IMR-90 (cell line): ENCODE measurements around the gene MAB21L1. TPM values are rescaled to one million over a fixed set of nuclear protein-coding genes. Genes with fewer than 3 reads are reported as not detected.
A peak's percentile ranks its signal among the peaks of the same experiment; 100 is the strongest.

Experiments used
- ATAC-seq: fragments of 200-7000 bp; cut with Tn5 transposase; 2 replicates; pipeline ENCODE4 v1.9.1; 2020; ENCODE audit warnings: low read depth, mild to moderate bottlenecking, moderate library complexity
- BruUV-seq: library from RNA; stranded (reverse); fragments of 400-500 nt; replicated peaks from 2 replicates; lab custom pipeline; 2021; lab: Mats Ljungman, UMichigan
- CTCF ChIA-PET: fragments of 300-600 bp; formaldehyde crosslinking; extraction: SDS; loops from one replicate; lab custom pipeline; 2021; ENCODE audit warnings: antibody characterized with exemption; lab: Yijun Ruan, JAX
- POLR2A ChIA-PET: fragments of 300-600 bp; sonication (Branson Sonifier 250); formaldehyde crosslinking; loops from one replicate; lab custom pipeline; 2022; ENCODE audit warnings: antibody characterized with exemption; ENCODE audit not compliant: unreplicated experiment; lab: Charles Lee
- DNase-seq: peaks from one replicate; pipeline ENCODE4 v3.0.0; 2013
- H2AFZ ChIP-seq: replicated peaks from 2 replicates; pipeline ENCODE3; 2013; ENCODE audit warnings: low read length, mild to moderate bottlenecking; ENCODE audit not compliant: poor library complexity
- H2AK5ac ChIP-seq: 2 replicates; pipeline ENCODE4 v1.6.1; 2013; ENCODE audit warnings: low read depth, low read length, inconsistent platforms
- H2AK9ac ChIP-seq: replicated peaks from 2 replicates; pipeline ENCODE3; 2013; ENCODE audit warnings: mild to moderate bottlenecking, low read depth, low read length, moderate library complexity; ENCODE audit not compliant: poor library complexity
- H2BK120ac ChIP-seq: 2 replicates; pipeline ENCODE4 v1.6.1; 2013; ENCODE audit warnings: low read depth, low read length, inconsistent platforms
- H2BK15ac ChIP-seq: 3 replicates; pipeline ENCODE4 v1.6.1; 2013; ENCODE audit warnings: low read depth, low read length, inconsistent platforms
- H2BK20ac ChIP-seq: 2 replicates; pipeline ENCODE4 v1.6.1; 2013; ENCODE audit warnings: low read depth, mild to moderate bottlenecking, inconsistent platforms, low read length, moderate library complexity
- H2BK5ac ChIP-seq: 2 replicates; pipeline ENCODE4 v1.6.1; 2013; ENCODE audit warnings: mild to moderate bottlenecking, low read depth, low read length, inconsistent platforms; ENCODE audit not compliant: poor library complexity, severe bottlenecking
- H3K14ac ChIP-seq: replicated peaks from 2 replicates; pipeline ENCODE4 v1.6.1; 2013; ENCODE audit warnings: low read depth, low read length, inconsistent platforms
- H3K18ac ChIP-seq: 2 replicates; pipeline ENCODE4 v1.6.1; 2013; ENCODE audit warnings: low read depth, low read length, control low read depth
- H3K23ac ChIP-seq: 2 replicates; pipeline ENCODE4 v1.6.1; 2013; ENCODE audit warnings: low read depth, low read length, inconsistent platforms
- H3K27ac ChIP-seq: 2 replicates; pipeline ENCODE4 v1.5.1; 2013; ENCODE audit warnings: mild to moderate bottlenecking, control low read depth, low read length; ENCODE audit not compliant: insufficient read depth
- H3K27me3 ChIP-seq: 2 replicates; pipeline ENCODE4 v1.6.1; 2013; ENCODE audit warnings: low read length; ENCODE audit not compliant: control insufficient read depth, insufficient read depth
- H3K36me3 ChIP-seq: 2 replicates; pipeline ENCODE4 v1.6.1; 2013; ENCODE audit warnings: low read length, mixed read lengths; ENCODE audit not compliant: control insufficient read depth, insufficient read depth
- H3K4ac ChIP-seq: 2 replicates; pipeline ENCODE4 v1.6.1; 2013; ENCODE audit warnings: low read depth, low read length, inconsistent platforms
- H3K4me1 ChIP-seq: 2 replicates; pipeline ENCODE4 v1.6.1; 2013; ENCODE audit warnings: low read length, mixed read lengths; ENCODE audit not compliant: control insufficient read depth, insufficient read depth
- H3K4me2 ChIP-seq: 2 replicates; pipeline ENCODE4 v1.6.1; 2013; ENCODE audit warnings: low read depth, mild to moderate bottlenecking, control low read depth, low read length, moderate library complexity
- H3K4me3 ChIP-seq: 2 replicates; pipeline ENCODE4 v1.5.1; 2013; ENCODE audit warnings: low read depth, mild to moderate bottlenecking, control low read depth, low read length, moderate library complexity; ENCODE audit not compliant: insufficient read depth
- H3K56ac ChIP-seq: 2 replicates; pipeline ENCODE4 v1.6.1; 2013; ENCODE audit warnings: low read length, inconsistent platforms; ENCODE audit not compliant: insufficient read depth; ENCODE audit errors: extremely low read depth
- H3K79me1 ChIP-seq, 2 experiments: 2 replicates each; pipeline ENCODE4 v1.6.1; 2013; ENCODE audit warnings: low read length in 2 of 2, inconsistent platforms in 1 of 2, low read depth in 1 of 2
- H3K9ac ChIP-seq: 2 replicates; pipeline ENCODE4 v1.6.1; 2013; ENCODE audit warnings: low read depth, low read length, control low read depth
- H3K9me1 ChIP-seq: 2 replicates; pipeline ENCODE4 v1.6.1; 2013; ENCODE audit warnings: low read length, inconsistent platforms; ENCODE audit not compliant: insufficient read depth
- H3K9me3 ChIP-seq: 2 replicates; pipeline ENCODE4 v1.6.1; 2013; ENCODE audit warnings: low read length; ENCODE audit not compliant: control insufficient read depth, insufficient read depth
- H4K20me1 ChIP-seq: 2 replicates; pipeline ENCODE4 v1.6.1; 2013; ENCODE audit warnings: low read length, inconsistent platforms; ENCODE audit not compliant: insufficient read depth
- H4K5ac ChIP-seq: 2 replicates; pipeline ENCODE4 v1.6.1; 2013; ENCODE audit warnings: mild to moderate bottlenecking, low read depth, low read length, control low read depth
- H4K8ac ChIP-seq, 2 experiments: 2 replicates each; pipeline ENCODE4 v1.6.1; 2013; ENCODE audit warnings: low read depth in 2 of 2, low read length in 2 of 2, control low read depth in 1 of 2, inconsistent platforms in 1 of 2
- H4K91ac ChIP-seq: 2 replicates; pipeline ENCODE4 v1.6.1; 2013; ENCODE audit warnings: low read depth, low read length, inconsistent platforms; ENCODE audit not compliant: insufficient read depth
- MAFK ChIP-seq: IDR thresholded peaks from 2 replicates; pipeline ENCODE4 v1.6.1; 2012; ENCODE audit warnings: low read depth, low read length, improper control_type of control experiment
- MXI1 ChIP-seq: IDR thresholded peaks from 2 replicates; pipeline ENCODE4 v1.6.1; 2012; ENCODE audit warnings: low read depth, mild to moderate bottlenecking, low read length, moderate library complexity, borderline replicate concordance
- RAD21 ChIP-seq: IDR thresholded peaks from 2 replicates; pipeline ENCODE4 v1.6.1; 2012; ENCODE audit warnings: low read length, improper control_type of control experiment
- SMC3 ChIP-seq: fragments of 150-350 bp; IDR thresholded peaks from 2 replicates; pipeline ENCODE4 v1.6.1; 2016; ENCODE audit warnings: low read depth, mild to moderate bottlenecking, antibody characterized with exemption, low read length, moderate library complexity
- whole genome bisulfite sequencing, 2 experiments: methylation state at CpG; one replicate each; pipeline versions ENCODE4 v1.1.5 to v1.1.7; 2013; ENCODE audit warnings: missing lambda C conversion rate in 2 of 2; ENCODE audit not compliant: insufficient read length in 1 of 2; ENCODE audit errors: extremely low coverage in 2 of 2; 5-methylcytosine and 5-hydroxymethylcytosine counted together
- dilution Hi-C: fragments of 300-500 bp; cut with HindIII; formaldehyde crosslinking; loops from one replicate; pipeline ENCODE4 v1.14.3; 2018; ENCODE audit warnings: low sequenced_read_pairs; ENCODE audit not compliant: unreplicated experiment
- in situ Hi-C: fragments of 300-500 bp; cut with MboI; formaldehyde crosslinking; loops from 3 replicates; pipeline ENCODE4 v1.14.3; 2019; ENCODE audit warnings: low sequenced_read_pairs, inconsistent platforms, mixed read lengths
- intact Hi-C: fragments of 100-400 bp; cut with micrococcal nuclease; formaldehyde crosslinking; loops from 2 replicates; pipeline ENCODE4 v1.10.0; 2022
- polyA plus RNA-seq, 3 experiments: library from polyadenylated mRNA; depleted of rRNA; stranded (reverse); fragments of >200 nt; gene quantifications; 2 replicates each; pipeline ENCODE4 v1.2.3, GENCODE V29; 2012; ENCODE audit warnings: low replicate concordance in 1 of 3
- total RNA-seq: library from RNA; depleted of rRNA; stranded (reverse); fragments of >200 nt; gene quantifications from 2 replicates; pipeline ENCODE4 v1.2.3, GENCODE V29; 2012

Gene MAB21L1
- total and polyA plus RNA-seq, 2 of the 4 experiments (the other 2 are of a cell fraction), result 0.53 to 0.72 TPM

DNA sequence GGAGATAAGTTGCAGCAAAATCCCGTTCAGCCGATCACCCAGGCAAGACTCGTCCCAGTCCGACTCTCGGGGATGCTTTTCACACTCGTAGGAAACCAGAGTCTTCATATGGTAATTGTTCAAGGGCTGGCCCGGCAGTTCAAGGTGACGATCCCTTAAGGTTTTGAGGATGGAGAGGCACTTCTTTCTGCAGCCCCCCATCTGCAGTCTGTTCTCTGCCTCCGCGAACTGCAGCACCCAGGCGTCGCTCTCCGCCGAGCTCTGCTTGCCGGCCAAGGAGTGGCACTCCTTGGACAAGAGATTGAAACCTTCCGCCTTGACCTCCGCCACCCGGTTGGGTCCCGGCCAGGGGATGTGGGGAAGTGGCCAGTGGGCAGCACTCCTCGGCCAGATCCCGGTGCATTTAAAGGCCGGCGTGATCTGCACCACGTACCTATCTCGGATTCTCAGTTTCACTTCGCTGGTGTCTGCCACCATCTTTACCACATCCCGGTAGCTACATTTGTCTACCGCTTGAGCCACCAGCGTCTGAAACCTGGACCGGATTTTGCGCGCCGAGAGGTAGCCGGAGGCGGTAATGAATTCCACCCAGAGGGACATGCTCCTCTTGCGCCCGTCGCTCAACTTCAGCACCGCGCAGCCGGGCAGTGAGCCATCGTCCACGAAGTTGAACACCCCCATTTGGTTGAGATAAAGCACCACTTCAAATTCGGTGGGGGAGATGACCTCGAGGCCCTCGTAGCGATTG is 1.1 kb downstream of the MAB21L1 start (continued):
- TF ChIP-seq MXI1, result no peak
- TF ChIP-seq MAFK, result no peak

DNA sequence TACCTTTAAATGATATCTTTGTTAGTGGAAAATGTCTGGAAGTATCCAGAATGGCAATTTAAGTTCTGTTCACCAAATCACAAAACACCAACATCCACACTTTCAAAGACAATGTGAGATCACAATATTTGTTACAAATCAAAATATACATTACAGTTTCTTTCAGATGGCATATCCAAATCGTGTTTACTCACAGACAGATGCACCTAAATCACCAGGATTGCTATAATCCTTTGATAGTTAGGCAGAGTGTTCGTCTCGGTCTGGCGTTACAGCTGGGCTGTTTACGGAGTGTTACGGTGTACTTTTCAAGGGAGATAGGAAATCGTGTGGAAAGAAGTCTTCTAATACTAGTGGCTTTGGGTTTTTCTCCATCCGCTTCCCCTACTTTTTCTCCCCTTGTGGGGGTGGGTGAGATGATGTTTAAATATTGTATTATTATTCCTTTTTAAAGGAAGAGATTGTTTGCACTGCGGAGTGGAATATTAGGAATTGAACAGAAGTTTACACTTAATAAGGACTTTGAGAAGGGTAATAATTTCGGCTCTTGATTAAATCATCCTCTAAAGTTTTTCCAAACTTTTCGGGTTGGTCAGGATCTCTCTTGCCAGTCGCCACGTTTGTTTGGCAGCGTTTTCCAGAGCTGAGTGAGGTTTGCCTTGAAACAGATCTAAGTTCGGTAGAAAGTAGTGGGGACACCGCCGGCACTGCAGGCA is 1.8 kb downstream of the MAB21L1 start:
- H2AK9ac ChIP-seq, result no peak overlapping the region
- dilution Hi-C loops (no loop called here), in situ Hi-C loops (no loop called here), intact Hi-C loops (loop anchor here (5.0 to 10.0 kb wide), 3 partner anchors 250 to 480 kb away; no protein-coding TSS in a partner anchor)
- H3K9ac ChIP-seq, result no peak overlapping the region; the same call in 1 of the 2 replicates
- CTCF ChIA-PET, result no interaction called here
- H3K4me2 ChIP-seq, result peak overlapping the region; percentile 49
- peak overlapping the region; percentile 72 for H3K23ac ChIP-seq
- no peak overlapping the region for H4K91ac ChIP-seq
- 0 out of 2 replicates have a peak overlapping the region, but pooled peaks have one; percentile 15 for H3K14ac ChIP-seq
- WGBS, 2 experiments, result 2% methylated on average over 5 of the region's 17 CpGs; no CpG with 5 or more reads in 1 of the 2 experiments
- no peak overlapping the region for H3K27ac ChIP-seq
- peak overlapping the region; percentile 89 for H2AFZ ChIP-seq
- no peak overlapping the region for H4K5ac ChIP-seq
- POLR2A ChIA-PET, result no interaction called here
- H3K56ac ChIP-seq, result no peak overlapping the region
- no peak overlapping the region for H3K4ac ChIP-seq
- H3K9me1 ChIP-seq, result no peaks in the 10 kb centered on the region
- peaks cover 66% of the 10 kb centered on the region for H3K27me3 ChIP-seq
- no peak overlapping the region for H2BK120ac ChIP-seq
- no peaks in the 10 kb centered on the region for H4K20me1 ChIP-seq
- no peak overlapping the region for H3K18ac ChIP-seq
- no TSS peak for BruUV-seq
- no peak; the same call in 1 of the 2 replicates for ATAC-seq
- no peaks in the 10 kb centered on the region for H3K4me1 ChIP-seq
- H2BK15ac ChIP-seq, result no peak overlapping the region
- DNase-seq, result peak; percentile 16
- H2BK5ac ChIP-seq, result no peak overlapping the region
- TF ChIP-seq RAD21, result no peak
- no peak for TF ChIP-seq SMC3
- TF ChIP-seq MAFK, result no peak
- H2BK20ac ChIP-seq, result no peak overlapping the region
- H3K79me1 ChIP-seq, result no peaks in the 10 kb centered on the region
- H4K8ac ChIP-seq, result no peak overlapping the region; a peak in 1 of 4 replicates
- no peak overlapping the region for H2AK5ac ChIP-seq
- H3K9me3 ChIP-seq, result peaks cover 6% of the 10 kb centered on the region; the same call in 1 of the 2 replicates
- no peaks in the 10 kb centered on the region for H3K36me3 ChIP-seq
- peak overlapping the region; percentile 43 for H3K4me3 ChIP-seq
